ENCODE measurements around the gene UBA7.

UBA7 gene

DNA sequence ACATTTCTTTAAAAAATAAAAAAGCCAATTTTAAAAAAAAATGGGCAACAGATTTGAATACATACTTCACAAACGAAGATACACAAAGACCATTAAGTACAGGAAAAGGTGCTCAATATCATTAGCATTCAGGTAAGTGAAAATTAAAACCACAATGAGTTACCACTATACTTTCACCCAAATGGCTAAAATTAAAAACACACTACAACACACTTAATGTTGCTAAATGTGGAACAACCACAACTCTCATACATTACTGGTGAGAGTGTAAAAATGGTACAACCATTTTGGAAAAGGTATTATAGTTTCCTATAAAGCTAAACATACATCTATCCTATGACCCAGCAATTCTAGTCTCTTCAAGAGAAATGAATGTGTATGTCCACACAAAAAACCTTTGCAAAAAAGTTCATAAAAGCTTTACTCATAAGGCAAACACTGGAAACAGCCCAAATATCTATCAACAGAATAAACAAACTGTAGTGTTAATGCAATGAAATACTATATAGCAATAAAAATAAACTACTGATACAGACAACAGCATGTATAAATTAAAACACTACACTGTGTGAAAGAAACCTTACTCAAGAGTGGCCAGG is 42.3 kb downstream of the UBA7 start:
- no peak overlapping the region for H3K4me3 ChIP-seq (ENCODE audit: low read depth, low read length)
- TF ChIP-seq, protein P1, sequence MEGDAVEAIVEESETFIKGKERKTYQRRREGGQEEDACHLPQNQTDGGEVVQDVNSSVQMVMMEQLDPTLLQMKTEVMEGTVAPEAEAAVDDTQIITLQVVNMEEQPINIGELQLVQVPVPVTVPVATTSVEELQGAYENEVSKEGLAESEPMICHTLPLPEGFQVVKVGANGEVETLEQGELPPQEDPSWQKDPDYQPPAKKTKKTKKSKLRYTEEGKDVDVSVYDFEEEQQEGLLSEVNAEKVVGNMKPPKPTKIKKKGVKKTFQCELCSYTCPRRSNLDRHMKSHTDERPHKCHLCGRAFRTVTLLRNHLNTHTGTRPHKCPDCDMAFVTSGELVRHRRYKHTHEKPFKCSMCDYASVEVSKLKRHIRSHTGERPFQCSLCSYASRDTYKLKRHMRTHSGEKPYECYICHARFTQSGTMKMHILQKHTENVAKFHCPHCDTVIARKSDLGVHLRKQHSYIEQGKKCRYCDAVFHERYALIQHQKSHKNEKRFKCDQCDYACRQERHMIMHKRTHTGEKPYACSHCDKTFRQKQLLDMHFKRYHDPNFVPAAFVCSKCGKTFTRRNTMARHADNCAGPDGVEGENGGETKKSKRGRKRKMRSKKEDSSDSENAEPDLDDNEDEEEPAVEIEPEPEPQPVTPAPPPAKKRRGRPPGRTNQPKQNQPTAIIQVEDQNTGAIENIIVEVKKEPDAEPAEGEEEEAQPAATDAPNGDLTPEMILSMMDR (IDR thresholded peaks at IDR 0.05; ENCODE audit: borderline replicate concordance, insufficient read depth, low read depth, low read length) = no peak

DNA sequence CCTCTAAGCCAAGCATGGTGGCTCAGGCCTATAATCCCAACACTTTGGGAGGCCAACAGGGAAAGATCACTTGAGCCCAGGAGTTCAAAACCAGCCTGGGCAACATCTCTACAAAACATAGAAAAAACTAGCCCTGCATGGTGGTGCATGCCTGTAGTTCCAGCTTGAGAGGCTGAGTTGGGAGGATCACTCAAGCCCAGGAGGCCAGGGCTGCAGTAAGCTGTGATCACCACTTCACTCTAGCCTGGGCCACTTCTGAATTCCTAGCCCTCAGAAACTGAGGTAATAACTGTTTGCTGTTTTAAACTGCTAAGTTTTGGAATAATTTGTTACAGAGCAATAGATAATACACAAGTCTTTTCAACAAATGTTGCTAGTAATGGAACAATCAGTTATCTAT is 43.8 kb downstream of the UBA7 start:
- H3K4me3 ChIP-seq (ENCODE audit: low read depth, low read length) = no peak overlapping the region
- TF ChIP-seq, protein P1 (IDR thresholded peaks at IDR 0.05; ENCODE audit: borderline replicate concordance, insufficient read depth, low read depth, low read length) = no peak

DNA sequence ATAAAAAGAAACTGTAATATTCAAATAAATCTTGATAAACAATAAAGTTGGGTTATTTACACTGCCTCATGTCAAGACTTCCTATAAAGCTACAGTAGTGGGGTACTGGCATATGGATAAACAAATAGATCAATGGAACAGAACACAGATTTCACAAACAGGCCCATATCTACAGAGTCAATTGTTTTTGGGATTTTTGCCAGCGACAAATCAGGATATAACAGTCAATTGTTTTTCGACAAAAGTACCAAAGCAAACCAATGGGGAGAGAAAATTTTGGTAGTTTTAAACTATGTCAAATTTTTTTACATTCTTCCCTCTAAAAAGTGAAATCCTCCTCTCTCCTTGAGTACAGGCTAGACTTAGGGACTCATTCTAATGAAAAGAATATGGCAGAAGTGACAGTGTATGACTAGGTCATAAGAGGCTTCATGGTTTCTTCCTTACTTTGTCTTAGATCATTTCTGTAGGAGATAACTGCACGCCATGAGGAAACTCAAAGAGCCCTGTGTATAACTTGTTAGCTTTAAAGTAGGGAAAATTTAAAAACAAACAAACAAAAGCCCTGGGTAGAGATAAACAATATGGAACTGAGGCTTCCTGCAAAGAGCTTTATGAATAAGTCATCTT is 44.4 kb downstream of the UBA7 start:
- TF ChIP-seq, protein P1 (IDR thresholded peaks at IDR 0.05; ENCODE audit: borderline replicate concordance, insufficient read depth, low read depth, low read length) = no peak
- no peak overlapping the region for H3K4me3 ChIP-seq (ENCODE audit: low read depth, low read length)

DNA sequence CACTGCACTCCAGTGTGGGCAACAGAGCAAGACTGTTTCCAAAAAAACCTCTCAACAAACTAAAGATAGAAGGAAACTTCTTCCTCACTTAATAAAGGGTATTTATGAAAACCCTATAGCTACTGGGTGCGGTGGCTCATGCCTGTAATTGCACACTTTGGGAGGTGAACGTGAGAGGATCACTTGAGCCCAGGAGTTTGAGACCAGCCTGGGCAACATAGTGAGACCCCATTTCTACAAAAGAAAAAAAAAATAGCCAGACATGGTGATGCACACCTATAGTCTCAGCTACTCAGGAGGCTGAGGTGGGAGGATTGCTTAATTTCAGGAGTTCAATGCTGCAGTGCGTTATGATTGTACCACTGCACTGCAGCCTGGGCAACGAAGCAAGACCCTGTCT is 49.8 kb downstream of the UBA7 start:
- TF ChIP-seq, protein P1 (IDR thresholded peaks at IDR 0.05; ENCODE audit: borderline replicate concordance, insufficient read depth, low read depth, low read length) = no peak
- H3K4me3 ChIP-seq (ENCODE audit: low read depth, low read length) = no peak overlapping the region

DNA sequence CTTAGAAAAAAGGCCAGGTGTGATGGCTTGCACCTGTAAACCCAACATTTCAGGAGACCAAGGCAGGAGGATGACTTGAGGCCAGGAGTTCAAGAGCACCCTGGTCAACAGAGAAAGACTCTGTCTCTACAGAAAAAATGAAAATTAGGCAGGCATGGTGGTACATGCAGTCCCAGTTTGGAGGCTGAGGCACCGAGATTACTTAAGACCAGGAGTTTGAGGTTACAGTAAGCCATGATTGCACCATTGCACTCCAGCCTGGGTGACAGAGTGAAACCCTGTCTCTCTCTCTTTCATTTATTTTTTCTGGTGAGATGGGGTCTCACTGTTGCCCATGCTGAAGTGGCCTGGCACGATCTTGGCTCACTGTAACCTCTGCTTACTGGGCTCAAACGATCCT is 52.1 kb downstream of the UBA7 start:
- TF ChIP-seq, protein P1 (IDR thresholded peaks at IDR 0.05; ENCODE audit: borderline replicate concordance, insufficient read depth, low read depth, low read length) = no peak

DNA sequence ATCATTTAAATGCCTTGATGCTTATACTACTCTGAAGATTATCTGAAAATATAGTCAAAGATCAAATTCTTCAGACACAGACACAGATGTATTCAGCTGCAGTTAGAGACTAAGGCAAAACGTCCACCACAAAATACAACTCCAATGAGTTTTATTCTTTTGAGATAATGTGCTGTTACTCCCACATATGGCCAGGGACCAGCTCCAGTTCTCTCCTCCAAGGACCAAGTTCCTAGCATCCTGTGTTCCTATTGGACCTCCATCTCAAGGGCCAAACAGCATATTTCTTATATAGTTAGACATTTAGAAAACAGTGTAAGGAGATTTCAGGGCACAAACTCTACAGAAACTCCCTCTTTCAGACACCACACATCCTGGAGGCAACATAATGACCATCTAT is 54.5 kb downstream of the UBA7 start:
- H3K4me3 ChIP-seq (ENCODE audit: low read depth, low read length) = no peak overlapping the region
- TF ChIP-seq, protein P1 (IDR thresholded peaks at IDR 0.05; ENCODE audit: borderline replicate concordance, insufficient read depth, low read depth, low read length) = no peak

More for the DNA sequence above, 52.1 kb downstream of the UBA7 start:
- no peak overlapping the region for H3K4me3 ChIP-seq (ENCODE audit: low read depth, low read length)

DNA sequence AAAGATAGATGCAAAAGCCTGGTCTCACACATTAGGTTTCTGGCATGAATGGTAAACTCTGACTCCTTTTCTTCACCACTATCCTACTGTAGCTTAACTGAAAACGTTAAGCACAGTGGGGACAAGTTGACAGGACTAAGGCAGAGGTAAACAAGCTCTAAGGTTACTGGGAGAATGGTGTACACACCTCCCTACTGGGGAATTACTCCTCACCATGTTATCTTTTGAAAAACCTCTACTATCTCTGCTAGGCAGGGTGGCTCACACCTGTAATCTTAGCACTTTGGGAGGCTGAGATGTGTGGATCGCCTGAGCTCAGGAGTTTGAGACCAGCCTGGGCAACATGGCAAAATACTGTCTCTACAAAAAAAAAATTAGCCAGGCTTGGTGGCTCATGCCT is 56.6 kb downstream of the UBA7 start:
- no peak overlapping the region for H3K4me3 ChIP-seq (ENCODE audit: low read depth, low read length)
- TF ChIP-seq, protein P1 (IDR thresholded peaks at IDR 0.05; ENCODE audit: borderline replicate concordance, insufficient read depth, low read depth, low read length) = no peak

All from GM12875 (cell line).